ENCODE measurements around the gene TAF1C.
A peak's percentile ranks its signal among the peaks of the same experiment; 100 is the strongest.
"Not testable (repeated sequence)": the region's sequence is repeated elsewhere in the genome, so short reads cannot be mapped to it uniquely, and the experiment has no call there.

Gene TAF1C

GRCh38 chr16:84207879-84208278, 21.0 kb upstream of the TAF1C start:
- no peak for DNase-seq (ENCODE audit: low spot score)

- DNase-seq (ENCODE audit: low spot score), result no peak
Observed at GRCh38 chr16:84207251-84207650, 20.4 kb upstream of the TAF1C start.

GRCh38 chr16:84205976-84206691, 19.3 kb upstream of the TAF1C start:
- no peak for DNase-seq (ENCODE audit: low spot score)

DNA sequence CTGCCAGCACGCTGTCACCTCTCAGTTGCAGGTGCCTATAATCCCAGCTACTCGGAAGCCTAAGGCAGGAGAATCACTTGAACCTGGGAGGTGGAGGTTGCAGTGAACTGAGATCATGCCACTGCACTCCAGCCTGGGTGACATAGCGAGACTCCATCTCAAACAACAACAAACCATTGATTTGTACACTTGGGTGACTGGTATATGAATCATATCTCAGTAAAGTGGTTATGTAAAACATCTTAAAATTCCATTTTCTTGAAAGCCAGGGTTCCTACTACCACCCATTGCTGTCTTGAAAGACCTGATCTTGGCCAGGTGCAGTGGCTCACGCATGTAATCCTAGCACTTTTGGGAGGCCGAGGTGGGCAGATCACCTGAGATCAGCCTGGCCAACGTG, 18.3 kb upstream of the TAF1C start:
- not testable (repeated sequence) for DNase-seq (ENCODE audit: low spot score)

GRCh38 chr16:84204551-84204950, 17.7 kb upstream of the TAF1C start:
- not testable (repeated sequence) for DNase-seq (ENCODE audit: low spot score)

DNA sequence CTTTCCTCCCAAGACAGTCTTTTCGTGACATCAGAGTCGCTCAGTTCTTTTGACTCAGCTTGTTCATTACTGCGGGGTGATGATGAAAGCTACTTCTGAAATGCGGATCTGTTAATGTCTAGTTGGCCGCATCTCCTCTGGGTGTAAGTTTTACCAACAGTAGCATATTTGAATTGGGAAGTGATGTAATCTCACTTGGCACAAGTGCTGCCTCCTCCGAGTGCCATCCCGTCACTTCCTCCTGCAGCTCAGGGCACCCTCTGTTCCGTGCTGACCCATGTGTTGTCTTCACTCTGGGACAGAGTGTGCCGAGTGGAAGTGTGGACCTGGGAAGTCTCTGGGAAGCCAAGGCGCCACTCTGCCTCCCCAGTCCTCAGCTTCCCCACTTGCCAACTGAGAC, 13.0 kb upstream of the TAF1C start:
- DNase-seq (ENCODE audit: low spot score), result no peak

DNA sequence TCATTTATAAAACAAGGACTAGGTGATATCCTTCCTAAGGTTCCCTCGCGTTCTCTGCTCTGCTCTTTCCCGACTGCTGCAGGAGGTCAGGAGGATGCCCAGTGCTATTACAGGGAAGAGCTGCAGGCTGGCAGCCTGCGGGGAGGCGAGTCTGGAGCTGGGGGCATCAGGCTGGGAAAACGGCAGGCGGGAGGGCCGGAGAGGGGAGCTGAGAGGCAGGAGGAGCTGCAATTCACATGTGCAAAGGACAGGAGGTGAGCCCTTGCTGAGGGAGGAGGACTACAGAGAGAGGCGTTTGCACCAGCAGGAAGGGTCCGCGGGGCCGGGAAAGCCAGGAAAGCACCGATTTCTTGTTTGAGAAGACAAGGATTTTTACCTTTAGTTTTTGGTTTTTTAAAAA, 12.2 kb upstream of the TAF1C start:
- DNase-seq (ENCODE audit: low spot score), result no peak

GRCh38 chr16:84198401-84198800, 11.5 kb upstream of the TAF1C start:
- DNase-seq (ENCODE audit: low spot score), result no peak

GRCh38 chr16:84197466-84198128, 10.7 kb upstream of the TAF1C start:
- no peak for DNase-seq (ENCODE audit: low spot score)

DNA sequence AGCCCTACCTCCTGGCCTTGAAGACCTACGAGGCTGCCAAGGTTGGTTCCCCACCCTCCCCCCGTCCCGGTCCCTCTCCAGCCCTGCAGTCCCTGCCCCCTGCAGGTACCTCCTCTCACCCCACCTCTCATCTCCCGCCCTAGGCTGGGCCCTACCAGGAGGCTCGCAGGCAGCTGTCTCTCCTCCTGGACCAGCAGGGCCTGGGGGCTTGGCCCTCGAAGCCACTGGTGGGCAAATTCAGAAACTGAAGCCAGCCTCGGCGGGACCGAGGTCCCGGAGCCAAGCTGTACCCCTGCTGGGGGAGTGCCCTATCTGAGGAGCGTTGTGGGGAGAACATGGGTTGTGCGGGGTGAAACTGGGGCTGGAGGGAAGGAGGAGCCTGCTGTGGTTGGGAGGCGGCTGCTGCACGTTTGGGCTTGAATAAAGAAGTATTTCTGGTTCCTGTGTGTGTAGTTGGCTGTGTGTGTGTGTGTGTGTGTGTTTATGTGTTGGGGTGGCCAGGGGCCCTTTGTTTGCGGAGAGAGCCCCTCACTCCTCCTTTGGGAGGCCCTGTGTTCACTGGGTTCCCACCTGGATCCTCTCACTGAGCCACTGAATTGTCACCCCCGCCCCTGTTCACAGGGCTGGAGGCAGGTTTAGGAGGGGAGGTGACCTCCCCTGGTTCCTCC, 10.0 kb upstream of the TAF1C start:
- no peak for DNase-seq (ENCODE audit: low spot score)

DNA sequence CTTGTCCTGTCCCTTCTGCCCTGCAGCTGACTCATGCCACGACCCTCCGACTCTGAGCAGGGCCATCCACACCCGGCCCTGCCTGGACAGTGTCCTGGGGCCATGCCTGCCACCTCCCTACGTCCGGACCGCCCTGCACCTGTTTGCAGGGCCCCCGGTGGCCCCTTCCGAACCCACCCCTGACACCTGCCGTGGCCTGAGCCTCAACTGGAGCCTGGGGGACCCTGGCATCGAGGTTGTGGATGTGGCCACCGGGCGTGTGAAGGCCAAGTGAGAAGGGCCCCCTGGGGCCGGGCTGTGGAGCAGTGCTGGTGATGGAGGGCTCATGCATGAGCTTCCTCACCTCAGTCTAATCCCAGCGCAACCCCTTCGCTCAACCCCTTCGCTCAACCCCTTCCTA, 9.2 kb upstream of the TAF1C start:
- no peak for DNase-seq (ENCODE audit: low spot score)

DNA sequence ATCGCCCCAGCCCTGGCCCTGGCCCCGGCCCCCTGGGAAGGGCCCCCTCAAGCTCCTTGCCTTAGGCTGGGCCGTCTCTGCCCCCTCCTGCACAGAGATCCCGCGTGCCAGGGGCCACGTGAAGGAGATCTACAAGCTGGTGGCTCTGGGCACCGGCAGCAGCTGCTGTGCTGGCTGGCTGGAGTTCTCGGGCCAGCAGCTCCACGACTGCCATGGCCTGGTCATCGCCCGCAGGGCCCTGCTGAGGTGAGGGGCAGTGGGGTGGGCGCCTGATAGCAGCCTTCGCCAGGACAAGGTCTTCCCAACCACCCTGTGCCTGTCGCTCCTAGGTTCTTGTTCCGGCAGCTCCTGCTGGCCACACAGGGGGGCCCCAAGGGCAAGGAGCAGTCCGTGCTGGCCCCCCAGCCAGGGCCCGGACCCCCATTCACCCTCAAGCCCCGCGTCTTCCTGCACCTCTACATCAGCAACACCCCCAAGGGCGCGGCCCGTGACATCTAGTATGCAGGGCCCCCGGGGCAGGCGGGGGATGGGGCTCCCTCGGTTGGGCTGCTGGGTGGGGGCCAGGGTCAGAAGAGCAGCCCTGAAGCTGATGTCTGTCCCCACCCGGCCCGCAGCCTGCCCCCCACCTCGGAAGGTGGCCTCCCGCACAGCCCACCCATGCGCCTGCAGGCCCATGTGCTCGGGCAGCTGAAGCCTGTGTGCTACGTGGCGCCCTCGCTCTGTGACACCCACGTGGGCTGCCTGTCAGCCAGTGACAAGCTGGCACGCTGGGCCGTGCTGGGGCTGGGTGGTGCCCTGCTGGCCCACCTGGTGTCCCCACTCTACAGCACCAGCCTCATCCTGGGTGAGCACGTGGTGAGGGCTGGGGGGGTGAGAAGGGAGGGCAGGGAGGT, 8.6 kb upstream of the TAF1C start:
- no peak for DNase-seq (ENCODE audit: low spot score)

DNA sequence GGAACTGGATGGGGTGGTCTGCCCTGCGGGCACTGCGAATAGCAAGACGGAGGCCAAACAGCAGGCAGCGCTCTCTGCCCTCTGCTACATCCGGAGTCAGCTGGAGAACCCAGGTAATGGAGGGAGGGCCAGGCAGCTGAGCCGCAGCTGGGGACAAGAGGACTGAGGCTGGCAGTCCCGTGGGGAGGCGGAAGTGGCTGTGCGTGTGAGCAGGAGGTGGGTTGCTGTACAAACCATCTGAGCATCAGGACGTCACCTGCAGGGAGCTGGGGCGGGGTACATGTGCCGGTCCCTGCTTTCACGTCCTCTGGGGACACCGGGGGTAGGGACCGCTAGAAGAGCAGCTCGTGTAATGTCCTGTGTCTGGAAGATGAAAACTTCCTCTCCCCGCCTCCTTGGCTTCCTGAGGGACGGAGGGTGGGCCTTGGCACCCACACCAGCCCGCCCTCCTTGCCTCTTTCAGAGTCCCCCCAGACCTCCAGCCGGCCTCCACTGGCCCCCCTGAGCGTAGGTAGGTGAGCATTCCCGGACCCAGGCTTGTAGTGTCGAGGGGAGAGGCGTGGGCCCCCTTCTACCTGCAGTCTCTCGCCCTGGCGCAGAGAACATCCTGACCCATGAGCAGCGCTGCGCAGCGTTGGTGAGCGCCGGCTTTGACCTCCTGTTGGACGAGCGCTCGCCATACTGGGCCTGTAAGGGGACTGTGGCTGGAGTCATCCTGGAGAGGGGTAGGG, 7.8 kb upstream of the TAF1C start:
- peak; percentile 29 for DNase-seq (ENCODE audit: low spot score)

- DNase-seq (ENCODE audit: low spot score), result no peak
Observed at GRCh38 chr16:84194018-84194417, 7.2 kb upstream of the TAF1C start.

GRCh38 chr16:84193480-84193879, 6.6 kb upstream of the TAF1C start:
- no peak for DNase-seq (ENCODE audit: low spot score)

GRCh38 chr16:84191466-84191865, 4.6 kb upstream of the TAF1C start:
- no peak for DNase-seq (ENCODE audit: low spot score)

GRCh38 chr16:84190731-84191388, 4.0 kb upstream of the TAF1C start, which contains the start of gene ADAD2:
TSS of gene ADAD2 (plus strand) at chr16:84191157. CDS start at chr16:84191231, 74 bp downstream.
- DNase-seq (ENCODE audit: low spot score), result no peak

GRCh38 chr16:84184775-84185174, 2.1 kb downstream of the TAF1C start:
- no peak for DNase-seq (ENCODE audit: low spot score)

DNA sequence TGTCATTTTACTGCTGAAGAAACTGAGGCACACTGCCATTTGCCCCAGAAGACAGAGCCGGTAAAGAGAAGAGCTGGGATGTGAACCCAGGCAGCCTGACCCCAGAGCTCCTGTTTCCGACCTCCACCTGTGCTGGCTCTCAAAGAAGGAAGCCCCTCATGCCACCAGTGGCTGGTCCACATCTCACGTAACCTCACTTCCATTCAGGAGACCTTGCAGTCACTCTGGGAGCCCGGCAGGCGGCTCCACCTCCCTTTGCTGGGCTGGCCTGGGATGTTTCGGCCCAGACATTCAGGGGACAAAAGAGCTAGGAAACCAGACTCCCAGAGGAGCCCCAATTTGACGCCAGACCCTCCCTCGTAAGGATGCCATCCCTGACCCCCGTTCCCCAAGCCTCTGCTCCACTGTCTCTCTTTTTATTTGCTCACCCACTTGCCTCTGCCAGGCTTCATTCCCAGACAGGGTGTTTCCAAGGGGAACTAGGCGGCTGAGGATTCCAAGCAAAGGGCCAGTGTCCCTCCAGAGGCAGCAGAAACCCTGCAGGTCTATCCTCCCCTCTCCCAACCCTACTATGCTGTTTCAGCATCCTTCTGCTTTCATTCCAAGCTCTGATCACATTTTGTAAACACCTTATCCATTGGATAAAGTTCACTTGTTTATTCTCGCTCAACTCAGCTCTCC, 2.8 kb downstream of the TAF1C start:
- DNase-seq (ENCODE audit: low spot score), result no peak

DNA sequence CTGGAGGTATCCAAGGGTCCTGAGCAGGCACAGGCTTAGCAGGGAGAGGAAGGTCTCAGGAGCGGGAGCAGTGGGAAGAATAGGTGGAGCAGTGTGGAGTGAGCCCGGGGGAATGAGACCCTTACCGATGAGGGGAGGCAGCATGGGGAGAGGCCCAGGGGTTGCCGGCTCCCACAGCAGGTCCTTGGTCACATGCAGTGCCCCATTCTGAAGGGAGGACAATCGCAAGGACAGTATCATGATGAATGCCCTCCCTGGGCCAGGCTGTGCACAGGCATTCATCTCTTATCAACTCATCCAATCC, 3.3 kb downstream of the TAF1C start:
- no peak for DNase-seq (ENCODE audit: low spot score)
